Panc1 (cell line): ENCODE measurements around the gene CALD1.

ENCODE experiments used
- REST ChIP-seq, 2 experiments: IDR thresholded peaks; 2 replicates each; pipeline ENCODE4 v1.6.1; 2011 to 2012; ENCODE audit warnings: low read depth in 2 of 2, control low read depth in 1 of 2, low read length in 1 of 2, mild to moderate bottlenecking in 1 of 2, moderate library complexity in 1 of 2; ENCODE audit not compliant: insufficient read depth in 1 of 2
- TF ChIP-seq, protein P1 (sequence below): fragments of 450-650 bp; IDR thresholded peaks from 2 replicates; pipeline ENCODE4 v1.5.1; 2017; ENCODE audit warnings: mild to moderate bottlenecking

DNA sequence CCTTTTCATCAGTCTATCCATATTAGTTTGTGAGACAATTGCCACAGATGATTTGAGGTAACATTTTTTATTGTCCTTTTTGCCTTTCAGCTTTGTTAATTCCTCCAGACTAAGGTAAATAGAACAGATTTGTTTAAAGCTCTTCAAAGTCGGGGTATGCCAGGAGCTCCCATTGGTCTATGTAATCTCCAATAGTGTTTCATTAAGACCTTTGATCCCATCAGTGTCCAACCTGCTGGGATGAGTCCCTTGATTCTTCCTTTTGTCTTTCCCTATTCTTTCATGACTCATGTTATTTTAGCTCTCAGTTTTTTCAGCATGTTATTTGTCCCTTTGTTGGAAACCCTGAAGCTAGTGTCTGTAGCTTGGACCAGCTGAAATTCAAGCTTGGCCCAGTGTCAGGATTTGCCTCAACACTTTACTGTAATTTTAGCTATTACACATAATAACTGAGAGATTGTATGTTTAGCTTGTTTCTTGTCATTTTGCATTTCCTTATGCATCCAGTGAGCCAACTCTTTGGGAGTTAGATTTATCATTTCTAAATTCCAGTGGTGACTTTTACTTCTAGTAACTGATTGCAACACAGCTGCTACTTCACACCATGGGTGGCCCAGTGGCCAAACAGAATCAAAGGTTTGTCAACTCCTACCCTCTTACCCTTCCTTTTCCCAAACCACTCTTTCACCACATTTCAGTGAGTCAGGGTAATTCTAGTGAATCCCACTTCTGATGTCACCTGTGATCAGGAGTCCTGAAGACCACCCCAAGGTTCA is 222.1 kb downstream of the CALD1 start:
- no peak for TF ChIP-seq REST (IDR thresholded peaks at IDR 0.05; ENCODE audit: insufficient read depth in 1 of 2, low read depth in 2 of 2, low read length in 1 of 2)
- TF ChIP-seq, protein P1, sequence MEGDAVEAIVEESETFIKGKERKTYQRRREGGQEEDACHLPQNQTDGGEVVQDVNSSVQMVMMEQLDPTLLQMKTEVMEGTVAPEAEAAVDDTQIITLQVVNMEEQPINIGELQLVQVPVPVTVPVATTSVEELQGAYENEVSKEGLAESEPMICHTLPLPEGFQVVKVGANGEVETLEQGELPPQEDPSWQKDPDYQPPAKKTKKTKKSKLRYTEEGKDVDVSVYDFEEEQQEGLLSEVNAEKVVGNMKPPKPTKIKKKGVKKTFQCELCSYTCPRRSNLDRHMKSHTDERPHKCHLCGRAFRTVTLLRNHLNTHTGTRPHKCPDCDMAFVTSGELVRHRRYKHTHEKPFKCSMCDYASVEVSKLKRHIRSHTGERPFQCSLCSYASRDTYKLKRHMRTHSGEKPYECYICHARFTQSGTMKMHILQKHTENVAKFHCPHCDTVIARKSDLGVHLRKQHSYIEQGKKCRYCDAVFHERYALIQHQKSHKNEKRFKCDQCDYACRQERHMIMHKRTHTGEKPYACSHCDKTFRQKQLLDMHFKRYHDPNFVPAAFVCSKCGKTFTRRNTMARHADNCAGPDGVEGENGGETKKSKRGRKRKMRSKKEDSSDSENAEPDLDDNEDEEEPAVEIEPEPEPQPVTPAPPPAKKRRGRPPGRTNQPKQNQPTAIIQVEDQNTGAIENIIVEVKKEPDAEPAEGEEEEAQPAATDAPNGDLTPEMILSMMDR, result no peak
